Heart left ventricle (tissue), 16 donors: ENCODE data around the gene SERPINB5. TPM values are rescaled to one million over a fixed set of nuclear protein-coding genes. Genes with fewer than 3 reads are reported as not detected.

ENCODE experiments used
- ATAC-seq, 4 donors: fragments of 200-7000 bp; cut with Tn5 transposase; one replicate each; pipeline ENCODE4 v1.9.1; 2020 to 2022; ENCODE audit warnings: moderate library complexity in 4 of 4, mild to moderate bottlenecking in 3 of 4, moderate number of reproducible peaks in 1 of 4
- DNase-seq, 5 donors: peaks; one replicate each; pipeline ENCODE4 v3.0.0-alpha.2; 2020
- H3K27ac ChIP-seq, 12 donors: fragments of 200-600 bp; sonication (generic) in 4 of 12; one replicate each; pipeline versions ENCODE4 v1.5.0 to v1.8.0; 2016 to 2022; ENCODE audit warnings: mild to moderate bottlenecking in 2 of 12
- H3K27me3 ChIP-seq, 9 donors: fragments of 200-600 bp; sonication (generic) in 2 of 9; one replicate each; pipeline versions ENCODE4 v1.5.1 to v1.8.0; 2016 to 2022; ENCODE audit warnings: mild to moderate bottlenecking in 3 of 9
- H3K36me3 ChIP-seq, 9 donors: fragments of 200-600 bp; sonication (generic) in 2 of 9; one replicate each; pipeline versions ENCODE4 v1.5.0 to v1.8.0; 2018 to 2022; ENCODE audit warnings: mild to moderate bottlenecking in 2 of 9
- H3K4me1 ChIP-seq, 12 donors: fragments of 200-600 bp; sonication (generic) in 4 of 12; one replicate each; pipeline versions ENCODE4 v1.5.0 to v1.8.0; 2016 to 2022; ENCODE audit warnings: mild to moderate bottlenecking in 3 of 12
- H3K4me3 ChIP-seq, 12 donors: fragments of 200-600 bp; sonication (generic) in 4 of 12; one replicate each; pipeline versions ENCODE4 v1.5.0 to v1.8.0; 2017 to 2022; ENCODE audit warnings: mild to moderate bottlenecking in 9 of 12, moderate library complexity in 4 of 12
- H3K9me3 ChIP-seq, 12 donors: fragments of 200-600 bp; sonication (generic) in 4 of 12; one replicate each; pipeline versions ENCODE4 v1.5.0 to v1.8.0; 2016 to 2022; ENCODE audit warnings: mild to moderate bottlenecking in 1 of 12
- CTCF ChIP-seq, 12 donors: fragments of 200-600 bp; sonication (generic) in 4 of 12; IDR thresholded peaks; one replicate each; pipeline versions ENCODE4 v1.5.0 to v1.8.0; 2018 to 2022; ENCODE audit warnings: antibody characterized with exemption in 12 of 12, mild to moderate bottlenecking in 5 of 12
- POLR2A ChIP-seq, 2 donors: fragments of 450-650 bp; IDR thresholded peaks; one replicate each; pipeline ENCODE4 v1.6.1; 2017; ENCODE audit warnings: antibody characterized with exemption in 2 of 2, mild to moderate bottlenecking in 2 of 2, moderate library complexity in 2 of 2
- WGBS, 4 donors: extraction: QIAGEN DNeasy Blood & Tissue Kit in 2 of 4; methylation state at CpG; one replicate each; pipeline versions ENCODE4 v1.1.5 to v1.1.7; 2013 to 2018; 5-methylcytosine and 5-hydroxymethylcytosine counted together
- intact Hi-C, 10 donors: fragments of 100-400 bp; cut with DNase I; formaldehyde crosslinking; loops; one replicate each; pipeline versions ENCODE4 v1.11.1 to v1.14.2; 2022
- polyA plus RNA-seq, 2 donors: library from polyadenylated mRNA; stranded (reverse); fragments of 200-250 nt; gene quantifications; one replicate each; pipeline ENCODE4 v1.2.3, GENCODE V29; 2013
- total RNA-seq, 9 donors: library from RNA; depleted of rRNA in 2 of 9; stranded (reverse); fragments of >200 nt in 2 of 9; fragmentation: NEBNext Ultra II Directional in 3 of 9; extraction: Animal tissue kit (Norgen Biotek cat#: 25700) in 3 of 9; gene quantifications; one replicate each; pipeline versions ENCODE4 v1.1.0 to v1.2.4, GENCODE V29; 2016 to 2023
- donor health status: ischemic (EF 13 %, LVEDD 7.1; RV severe dilation, severe dysfunction).
- donor health status: healthy with polysubstance abuse.
- donor health status: DM: no; HTN: yes; CAD: no.
- donor health status: DM: no; HTN: no; CAD: no.
- donor health status: ischemic (EF 25% LVEDD 6.9; RV normal size, moderate dysfunction).
- donor health status: ischemic (EF 25% LVEDD 5.7; RV mildly dilated, moderate dysfunction).
- donor health status: healthy.
- donor health status: DM: yes; HTN: yes; CAD: no.
- donor health status: ischemic (EF 35%, LVEDD 5.7; RV mildly dilated, moderate dysfunction).
- donor health status: nonischemic (EF 11% LVEDD 7.7; RV severe dilation, severe dysfunction).
- donor health status: DM: yes; HTN: yes; CAD: no.
- donor health status: PGD.
- donor health status: ischemic (EF 29% LVEDD 5.4; RV normal size, mild dysfunction).
- donor health status: nonischemic (EF 23%, LVEDD 6.1; RV moderate dilation, normal function).

SERPINB5 gene
- total and polyA plus RNA-seq, 11 donors, result not detected

- WGBS, 4 donors, result 0 to 84% (median 63%) methylated on average over 1 of the region's 1 CpG
- Histone ChIP-seq H3K4me1 (no peaks in the 10 kb centered on the region), H3K27me3 (peaks cover 0 to 9% (median 0%) of the 10 kb centered on the region in 9 donors), H3K4me3 (no peak overlapping the region), H3K27ac (no peak overlapping the region), H3K36me3 (no peaks in the 10 kb centered on the region), H3K9me3 (no peaks in the 10 kb centered on the region)
- no peak for TF ChIP-seq CTCF (IDR thresholded peaks at IDR 0.05)
- TF ChIP-seq POLR2A (IDR thresholded peaks at IDR 0.05), result no peak
- DNase-seq (no peak), ATAC-seq (no peak)
- intact Hi-C loops, result loop anchor here (5.0 to 10.0 kb wide), 9 partner anchors 62 to 479 kb away; partner anchors contain the start of gene SERPINB8 (in 1 of the 10)
Measured at GRCh38 chr18:63515801-63516200, 39.0 kb downstream of the SERPINB5 start.

GRCh38 chr18:63518178-63519012 lies 41.6 kb downstream of the SERPINB5 start:
- no peak for TF ChIP-seq POLR2A (IDR thresholded peaks at IDR 0.05)
- peak; percentile 55 to 86 (median 76) for TF ChIP-seq CTCF (IDR thresholded peaks at IDR 0.05)
- 31 to 34% (median 32%) methylated on average over 16 of the region's 16 CpGs for WGBS, 4 donors
- ATAC-seq, result peak in 3 of 4 donors; percentile 77 to 81 (median 81)
- Histone ChIP-seq H3K27ac (no peak overlapping the region), H3K27me3 (peaks cover 0 to 14% (median 0%) of the 10 kb centered on the region in 9 donors), H3K4me3 (no peak overlapping the region), H3K4me1 (no peaks in the 10 kb centered on the region), H3K36me3 (no peaks in the 10 kb centered on the region), H3K9me3 (no peaks in the 10 kb centered on the region)
- DNase-seq, result peak in 4 of 5 donors; percentile 36 to 51 (median 42)
- intact Hi-C loops, result loop anchor here (1.0 to 10.0 kb wide), 17 partner anchors 58 to 476 kb away; partner anchors contain the start of gene SERPINB8 (in 1 of the 10)

GRCh38 chr18:63520053-63520685 lies 43.4 kb downstream of the SERPINB5 start:
- DNase-seq (no peak), ATAC-seq (no peak)
- Histone ChIP-seq H3K4me1 (no peaks in the 10 kb centered on the region), H3K36me3 (no peaks in the 10 kb centered on the region), H3K4me3 (no peak overlapping the region), H3K27me3 (peaks cover 0 to 18% (median 0%) of the 10 kb centered on the region in 9 donors), H3K9me3 (no peaks in the 10 kb centered on the region), H3K27ac (no peak overlapping the region)
- TF ChIP-seq CTCF (IDR thresholded peaks at IDR 0.05) (no peak), POLR2A (IDR thresholded peaks at IDR 0.05) (no peak)
- intact Hi-C loops, result loop anchor here in 1 of 10 donors (5.0 kb wide), 1 partner anchor 57 kb away; no protein-coding TSS in a partner anchor
- 75 to 87% (median 84%) methylated on average over 3 of the region's 3 CpGs for WGBS, 4 donors

GRCh38 chr18:63523660-63524059 lies 46.9 kb downstream of the SERPINB5 start:
- no peak overlapping the region for H3K27ac ChIP-seq
- 62 to 70% (median 67%) methylated on average over 4 of the region's 4 CpGs for WGBS, 4 donors
- H3K9me3 ChIP-seq, result peaks cover 0 to 11% (median 0%) of the 10 kb centered on the region in 12 donors
- no peaks in the 10 kb centered on the region for H3K4me1 ChIP-seq
- H3K4me3 ChIP-seq, result no peak overlapping the region
- DNase-seq (no peak), ATAC-seq (no peak)
- no peaks in the 10 kb centered on the region for H3K36me3 ChIP-seq
- no peak for TF ChIP-seq POLR2A (IDR thresholded peaks at IDR 0.05)
- TF ChIP-seq CTCF (IDR thresholded peaks at IDR 0.05), result no peak
- intact Hi-C loops, result loop anchor here in 1 of 10 donors (5.0 kb wide), 1 partner anchor 54 kb away; no protein-coding TSS in a partner anchor
- H3K27me3 ChIP-seq, result peaks cover 0 to 12% (median 0%) of the 10 kb centered on the region in 9 donors
